HCT116 (cell line): ENCODE data around the gene TNRC18.

Experiments used
- ATF3 ChIP-seq: IDR thresholded peaks from 2 replicates; pipeline ENCODE4 v1.6.1; 2012
- CEBPB ChIP-seq: IDR thresholded peaks from 2 replicates; pipeline ENCODE4 v1.6.1; 2012; ENCODE audit warnings: low read depth
- CTCF ChIP-seq, 3 experiments: fragments of 200-600 bp in 1 of 3; sonication (generic) in 1 of 3; IDR thresholded peaks in 2 of 3; conservative IDR thresholded peaks in 1 of 3; 2 replicates each; pipeline ENCODE4 v1.5.1; 2012 to 2017; ENCODE audit warnings: low read depth in 2 of 3, low read length in 2 of 3, antibody characterized with exemption in 1 of 3, borderline replicate concordance in 1 of 3, control low read depth in 1 of 3, mild to moderate bottlenecking in 1 of 3, mixed read lengths in 1 of 3, mixed run types in 1 of 3, moderate library complexity in 1 of 3; ENCODE audit not compliant: insufficient read depth in 1 of 3
- EZH2 ChIP-seq: fragments of 200-600 bp; sonication (generic); IDR thresholded peaks from 2 replicates; pipeline ENCODE4 v1.6.1; 2017; ENCODE audit warnings: antibody characterized with exemption, mixed run types
- POLR2A ChIP-seq: IDR thresholded peaks from 2 replicates; pipeline ENCODE4 v1.7.0; 2011; ENCODE audit warnings: borderline replicate concordance; ENCODE audit not compliant: insufficient read depth, insufficient read length; ENCODE audit errors: extremely low read depth
- REST ChIP-seq: IDR thresholded peaks from 2 replicates; pipeline ENCODE4 v1.6.1; 2012; ENCODE audit warnings: low read depth
- TCF7L2 ChIP-seq: IDR thresholded peaks from 2 replicates; pipeline ENCODE4 v1.7.0; 2011; ENCODE audit warnings: borderline replicate concordance, inconsistent platforms; ENCODE audit not compliant: insufficient read depth, insufficient read length; ENCODE audit errors: extremely low read depth
- ZBTB33 ChIP-seq: IDR thresholded peaks from 2 replicates; pipeline ENCODE4 v1.6.1; 2011; ENCODE audit warnings: mild to moderate bottlenecking, low read length, moderate library complexity; ENCODE audit not compliant: insufficient replicate concordance; ENCODE audit errors: extremely low read depth
- ZNF274 ChIP-seq: fragments of 200-500 bp; sonication (Bioruptor generic); IDR thresholded peaks from 2 replicates; pipeline ENCODE4 v1.6.1; 2014; ENCODE audit warnings: mild to moderate bottlenecking, low read depth, low read length, inconsistent platforms

GRCh38 chr7:5345171-5345570 is 78.5 kb downstream of the TNRC18 start:
- TF ChIP-seq CTCF (IDR thresholded peaks at IDR 0.05 in 2 of 3, conservative IDR thresholded peaks at IDR 0.05 in 1 of 3; ENCODE audit: borderline replicate concordance in 1 of 3, insufficient read depth in 1 of 3, low read depth in 2 of 3, low read length in 2 of 3) (no peak), ZBTB33 (no peak), CEBPB (no peak), EZH2 (no peak), POLR2A (no peak), REST (no peak), TCF7L2 (no peak), ZNF274 (no peak), ATF3 (no peak)
